GM19468 (cell line): ENCODE results near the gene COTL1.
"Not testable (repeated sequence)": the region's sequence is repeated elsewhere in the genome, so short reads cannot be mapped to it uniquely, and the experiment has no call there.

Source experiments
- ATAC-seq: cut with Tn5 transposase; IDR thresholded peaks from one replicate; pipeline ENCODE4 v1.9.1; 2021; ENCODE audit warnings: mild to moderate bottlenecking, moderate library complexity, moderate number of reproducible peaks; ENCODE audit not compliant: unreplicated experiment; ENCODE audit errors: extremely low read depth

The COTL1 gene

GRCh38 chr16:84518804-84519341 lies 99.0 kb downstream of the COTL1 start:
- ATAC-seq, result no peak

- ATAC-seq, result not testable (repeated sequence)
These were observed 99.7 kb downstream of the COTL1 start for GRCh38 chr16:84518220-84518619.

GRCh38 chr16:84517366-84517765 lies 100.5 kb downstream of the COTL1 start:
- ATAC-seq, result no peak
